ENCODE data around the gene C19orf12.

Gene C19orf12

GRCh38 chr19:29690842-29691241, 24.2 kb downstream of the C19orf12 start:
- peak; percentile 60 for DNase-seq (ENCODE audit: low read depth)
- TF ChIP-seq CTCF (IDR thresholded peaks at IDR 0.05; ENCODE audit: low read length, missing control alignments) = peak; percentile 37
- no peak overlapping the region for H3K4me3 ChIP-seq (replicated peaks; ENCODE audit: low read depth, low read length)

- no peak for TF ChIP-seq CTCF (IDR thresholded peaks at IDR 0.05; ENCODE audit: low read length, missing control alignments)
- no peak overlapping the region for H3K4me3 ChIP-seq (replicated peaks; ENCODE audit: low read depth, low read length)
- DNase-seq (ENCODE audit: low read depth) = peak; percentile 74
Observed at GRCh38 chr19:29687897-29688728, 26.9 kb downstream of the C19orf12 start.

- H3K4me3 ChIP-seq (replicated peaks; ENCODE audit: low read depth, low read length) = peak overlapping the region; percentile 25
- TF ChIP-seq CTCF (IDR thresholded peaks at IDR 0.05; ENCODE audit: low read length, missing control alignments) = no peak
- peak; percentile 92 for DNase-seq (ENCODE audit: low read depth)
Observed at GRCh38 chr19:29687244-29687896, 27.7 kb downstream of the C19orf12 start.

GRCh38 chr19:29686285-29686805, 28.7 kb downstream of the C19orf12 start:
- TF ChIP-seq CTCF (IDR thresholded peaks at IDR 0.05; ENCODE audit: low read length, missing control alignments) = no peak
- no peak for DNase-seq (ENCODE audit: low read depth)
- H3K4me3 ChIP-seq (replicated peaks; ENCODE audit: low read depth, low read length) = no peak overlapping the region

- no peak overlapping the region for H3K4me3 ChIP-seq (replicated peaks; ENCODE audit: low read depth, low read length)
- no peak for TF ChIP-seq CTCF (IDR thresholded peaks at IDR 0.05; ENCODE audit: low read length, missing control alignments)
- DNase-seq (ENCODE audit: low read depth) = no peak
Observed at GRCh38 chr19:29685326-29685725, 29.7 kb downstream of the C19orf12 start.

GRCh38 chr19:29683009-29683408, 32.1 kb downstream of the C19orf12 start:
- peak; percentile 55 for DNase-seq (ENCODE audit: low read depth)
- no peak for TF ChIP-seq CTCF (IDR thresholded peaks at IDR 0.05; ENCODE audit: low read length, missing control alignments)
- no peak overlapping the region for H3K4me3 ChIP-seq (replicated peaks; ENCODE audit: low read depth, low read length)
